ENCODE measurements around the gene DACH2. TPM values are rescaled to one million over a fixed set of nuclear protein-coding genes. Genes with fewer than 3 reads are reported as not detected.
A peak's percentile ranks its signal among the peaks of the same experiment; 100 is the strongest.

Gene DACH2
- total RNA-seq, 2 experiments from 2014 or later = not detected

GRCh38 chrX:86349115-86349514, 200.9 kb downstream of the DACH2 start:
- Histone ChIP-seq H3K36me3 (ENCODE audit: insufficient read depth, low read length) (no peaks in the 10 kb centered on the region), H3K27me3 (ENCODE audit: control insufficient read depth in 1 of 2, insufficient read depth in 2 of 2, low read length in 2 of 2) (no peaks in the 10 kb centered on the region), H3K4me3 (ENCODE audit: low read length) (no peak overlapping the region), H3K4me1 (ENCODE audit: insufficient read depth, low read length) (no peaks in the 10 kb centered on the region), H3K9me3 (ENCODE audit: control insufficient read depth in 1 of 2, insufficient read depth in 1 of 2, low read length in 2 of 2) (peaks cover 0 to 5% of the 10 kb centered on the region in 2 experiments), H3K27ac (ENCODE audit: low read depth in 1 of 2, low read length in 2 of 2) (no peak overlapping the region)
- intact Hi-C loops (cut with DNase I, micrococcal nuclease) = no loop called here
- TF ChIP-seq, protein P1, sequence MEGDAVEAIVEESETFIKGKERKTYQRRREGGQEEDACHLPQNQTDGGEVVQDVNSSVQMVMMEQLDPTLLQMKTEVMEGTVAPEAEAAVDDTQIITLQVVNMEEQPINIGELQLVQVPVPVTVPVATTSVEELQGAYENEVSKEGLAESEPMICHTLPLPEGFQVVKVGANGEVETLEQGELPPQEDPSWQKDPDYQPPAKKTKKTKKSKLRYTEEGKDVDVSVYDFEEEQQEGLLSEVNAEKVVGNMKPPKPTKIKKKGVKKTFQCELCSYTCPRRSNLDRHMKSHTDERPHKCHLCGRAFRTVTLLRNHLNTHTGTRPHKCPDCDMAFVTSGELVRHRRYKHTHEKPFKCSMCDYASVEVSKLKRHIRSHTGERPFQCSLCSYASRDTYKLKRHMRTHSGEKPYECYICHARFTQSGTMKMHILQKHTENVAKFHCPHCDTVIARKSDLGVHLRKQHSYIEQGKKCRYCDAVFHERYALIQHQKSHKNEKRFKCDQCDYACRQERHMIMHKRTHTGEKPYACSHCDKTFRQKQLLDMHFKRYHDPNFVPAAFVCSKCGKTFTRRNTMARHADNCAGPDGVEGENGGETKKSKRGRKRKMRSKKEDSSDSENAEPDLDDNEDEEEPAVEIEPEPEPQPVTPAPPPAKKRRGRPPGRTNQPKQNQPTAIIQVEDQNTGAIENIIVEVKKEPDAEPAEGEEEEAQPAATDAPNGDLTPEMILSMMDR (IDR thresholded peaks at IDR 0.05) = no peak
- ATAC-seq (ENCODE audit: poor library complexity) (no peak), DNase-seq (peak in 1 of 14 experiments; percentile 1)
- H3K4me3 Mint-ChIP-seq = no peak overlapping the region
- H3K36me3 Mint-ChIP-seq (ENCODE audit: low read depth) = no peaks in the 10 kb centered on the region
- CTCF ChIA-PET = no interaction called here
- no peaks in the 10 kb centered on the region for H3K27me3 Mint-ChIP-seq
- H3K27ac Mint-ChIP-seq = no peak overlapping the region
- POLR2A ChIA-PET = no interaction called here
- no peaks in the 10 kb centered on the region for H3K4me1 Mint-ChIP-seq (ENCODE audit: low read depth)
- no peaks in the 10 kb centered on the region for H3K9me3 Mint-ChIP-seq

DNA sequence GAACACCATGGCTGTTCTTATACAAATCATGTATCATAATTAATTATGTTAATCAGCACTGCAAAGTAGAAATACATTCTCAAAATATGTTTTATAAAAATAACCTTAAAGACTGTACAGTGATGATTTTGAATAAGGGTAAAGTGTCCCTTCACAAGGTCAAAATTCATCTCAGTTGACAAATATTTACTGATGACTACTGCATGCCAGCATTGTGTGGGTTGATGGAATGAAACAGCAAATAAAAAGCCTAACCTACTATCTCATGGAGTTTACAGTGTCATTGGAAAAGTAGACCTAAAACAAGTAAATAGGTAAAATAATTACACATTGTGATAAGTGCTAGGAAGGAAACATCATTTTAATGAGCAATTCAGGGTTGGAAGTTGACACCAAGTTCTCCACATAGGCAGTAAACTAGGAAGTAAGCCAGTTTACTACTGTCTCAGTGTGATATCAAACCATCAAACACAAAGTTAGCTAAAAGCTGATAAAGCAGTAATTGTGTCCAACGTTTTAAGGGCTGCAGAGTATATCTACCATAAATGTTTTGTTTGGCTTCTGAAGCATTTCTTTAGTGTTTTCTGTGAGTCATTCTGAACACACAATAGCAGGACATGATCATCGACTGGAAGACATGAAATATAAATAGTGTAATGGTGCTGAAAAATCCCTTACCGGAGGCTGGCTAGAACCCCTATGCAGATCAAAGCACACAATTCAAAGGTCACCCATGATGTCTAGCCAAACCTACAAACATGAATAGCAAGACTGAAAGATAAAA, 221.8 kb downstream of the DACH2 start:
- H3K27ac ChIP-seq (ENCODE audit: low read depth in 1 of 2, low read length in 2 of 2) = no peak overlapping the region
- TF ChIP-seq, protein P1 (IDR thresholded peaks at IDR 0.05) = no peak
- Mint-ChIP-seq H3K9me3 (no peaks in the 10 kb centered on the region), H3K36me3 (ENCODE audit: low read depth) (no peaks in the 10 kb centered on the region), H3K4me1 (ENCODE audit: low read depth) (no peaks in the 10 kb centered on the region), H3K27ac (no peak overlapping the region), H3K27me3 (no peaks in the 10 kb centered on the region), H3K4me3 (no peak overlapping the region)
- H3K4me1 ChIP-seq (ENCODE audit: insufficient read depth, low read length) = no peaks in the 10 kb centered on the region
- no peaks in the 10 kb centered on the region for H3K9me3 ChIP-seq (ENCODE audit: control insufficient read depth in 1 of 2, insufficient read depth in 1 of 2, low read length in 2 of 2)
- POLR2A ChIA-PET = no interaction called here
- no peaks in the 10 kb centered on the region for H3K27me3 ChIP-seq (ENCODE audit: control insufficient read depth in 1 of 2, insufficient read depth in 2 of 2, low read length in 2 of 2)
- intact Hi-C loops (cut with DNase I, micrococcal nuclease) = no loop called here
- DNase-seq (no peak), ATAC-seq (ENCODE audit: poor library complexity) (no peak)
- H3K36me3 ChIP-seq (ENCODE audit: insufficient read depth, low read length) = no peaks in the 10 kb centered on the region
- CTCF ChIA-PET = no interaction called here
- no peak overlapping the region for H3K4me3 ChIP-seq (ENCODE audit: low read length)

GRCh38 chrX:86370927-86371326, 222.7 kb downstream of the DACH2 start:
- no peaks in the 10 kb centered on the region for H3K36me3 ChIP-seq (ENCODE audit: insufficient read depth, low read length)
- H3K4me1 ChIP-seq (ENCODE audit: insufficient read depth, low read length) = no peaks in the 10 kb centered on the region
- Mint-ChIP-seq H3K27me3 (no peaks in the 10 kb centered on the region), H3K27ac (no peak overlapping the region), H3K4me1 (ENCODE audit: low read depth) (no peaks in the 10 kb centered on the region), H3K4me3 (no peak overlapping the region), H3K9me3 (no peaks in the 10 kb centered on the region), H3K36me3 (ENCODE audit: low read depth) (no peaks in the 10 kb centered on the region)
- no peak overlapping the region for H3K4me3 ChIP-seq (ENCODE audit: low read length)
- TF ChIP-seq, protein P1 (IDR thresholded peaks at IDR 0.05) = no peak
- no peak overlapping the region for H3K27ac ChIP-seq (ENCODE audit: low read depth in 1 of 2, low read length in 2 of 2)
- H3K9me3 ChIP-seq (ENCODE audit: control insufficient read depth in 1 of 2, insufficient read depth in 1 of 2, low read length in 2 of 2) = no peaks in the 10 kb centered on the region
- ChIA-PET CTCF (no interaction called here), POLR2A (no interaction called here)
- ATAC-seq (ENCODE audit: poor library complexity) = no peak
- DNase-seq = no peak
- intact Hi-C loops (cut with DNase I, micrococcal nuclease) = no loop called here
- no peaks in the 10 kb centered on the region for H3K27me3 ChIP-seq (ENCODE audit: control insufficient read depth in 1 of 2, insufficient read depth in 2 of 2, low read length in 2 of 2)
